ENCODE results near the gene PFKL.

The PFKL gene

GRCh38 chr21:44296103-44296519, 3.7 kb upstream of the PFKL start:
- no peak overlapping the region for H3K4me3 ChIP-seq (ENCODE audit: low read length)
- no peak for TF ChIP-seq CTCF (conservative IDR thresholded peaks at IDR 0.05; ENCODE audit: low read depth, low read length)
- DNase-seq (ENCODE audit: low read depth), result no peak

DNA sequence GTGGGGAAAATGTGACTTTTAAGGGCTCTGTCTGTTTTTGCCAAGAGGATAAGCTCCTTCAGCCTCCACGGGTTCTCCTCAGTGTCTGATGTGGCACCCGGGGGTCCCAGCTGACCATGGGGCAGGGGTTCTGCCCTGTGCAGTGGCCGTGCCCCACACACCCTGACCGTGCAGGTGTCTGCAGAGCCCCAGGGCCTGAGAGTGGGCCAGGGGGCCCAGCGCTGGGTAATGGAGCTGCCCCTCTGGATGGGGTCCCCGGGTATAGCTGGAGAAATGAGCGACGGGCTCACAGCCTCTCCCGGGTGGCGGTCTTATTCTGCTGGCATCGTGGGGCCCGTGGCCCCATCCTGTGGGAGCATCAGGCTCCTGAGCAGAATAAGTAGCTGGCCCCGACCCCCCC, 2.9 kb upstream of the PFKL start:
- TF ChIP-seq CTCF (conservative IDR thresholded peaks at IDR 0.05; ENCODE audit: low read depth, low read length), result no peak
- DNase-seq (ENCODE audit: low read depth), result no peak
- no peak overlapping the region for H3K4me3 ChIP-seq (ENCODE audit: low read length)

GRCh38 chr21:44297525-44298290, 2.1 kb upstream of the PFKL start:
- no peak overlapping the region for H3K4me3 ChIP-seq (ENCODE audit: low read length)
- TF ChIP-seq CTCF (conservative IDR thresholded peaks at IDR 0.05; ENCODE audit: low read depth, low read length), result peak; percentile 87
- no peak for DNase-seq (ENCODE audit: low read depth)

- DNase-seq (ENCODE audit: low read depth), result no peak
- H3K4me3 ChIP-seq (ENCODE audit: low read length), result no peak overlapping the region
- TF ChIP-seq CTCF (conservative IDR thresholded peaks at IDR 0.05; ENCODE audit: low read depth, low read length), result peak; percentile 18
Measured at GRCh38 chr21:44298301-44298700, 1.6 kb upstream of the PFKL start.

- H3K4me3 ChIP-seq (ENCODE audit: low read length), result peak overlapping the region; percentile 52
- TF ChIP-seq CTCF (conservative IDR thresholded peaks at IDR 0.05; ENCODE audit: low read depth, low read length), result no peak
- no peak for DNase-seq (ENCODE audit: low read depth)
Measured at GRCh38 chr21:44299085-44299457, 782 bp upstream of the PFKL start.

GRCh38 chr21:44300262-44300959, 558 bp downstream of the PFKL start:
- no peak for TF ChIP-seq CTCF (conservative IDR thresholded peaks at IDR 0.05; ENCODE audit: low read depth, low read length)

DNA sequence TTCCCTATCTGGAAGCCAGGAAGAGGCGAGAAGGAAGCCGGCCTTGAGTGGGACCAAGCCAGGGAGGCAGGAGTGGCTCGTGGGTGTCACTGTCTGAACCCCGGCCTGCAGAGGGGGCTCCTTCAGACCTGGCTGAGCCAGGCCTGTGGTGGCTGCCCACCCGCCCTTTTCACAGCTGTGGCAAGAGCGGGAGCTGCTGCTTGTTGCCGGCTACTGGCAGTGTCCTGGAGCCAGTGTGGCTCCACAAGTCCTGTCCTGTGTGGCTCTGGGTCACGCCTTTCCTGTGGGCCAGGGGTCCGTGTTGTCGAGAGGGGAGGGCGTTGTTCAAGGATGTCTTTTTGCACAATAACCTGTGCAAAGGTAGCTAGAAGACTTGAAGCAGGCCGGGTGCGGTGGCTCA, 1.3 kb downstream of the PFKL start:
- no peak for DNase-seq (ENCODE audit: low read depth)
- TF ChIP-seq CTCF (conservative IDR thresholded peaks at IDR 0.05; ENCODE audit: low read depth, low read length), result no peak
- H3K4me3 ChIP-seq (ENCODE audit: low read length), result peak overlapping the region; percentile 68

More at GRCh38 chr21:44300262-44300959, 558 bp downstream of the PFKL start:
- H3K4me3 ChIP-seq (ENCODE audit: low read length), result peak overlapping the region; percentile 68
- no peak for DNase-seq (ENCODE audit: low read depth)

Measured in retinal pigment epithelial cell (primary cell).